VCaP (cell line): ENCODE results near the gene C9orf50.

Experiments used
- H3K27ac ChIP-seq: fragments of 450-650 bp; 2 replicates; pipeline ENCODE4 v1.5.1; 2017
- TF ChIP-seq, protein P1 (sequence below): fragments of 450-650 bp; conservative IDR thresholded peaks from 2 replicates; pipeline ENCODE4 v1.5.1; 2017; ENCODE audit warnings: mild to moderate bottlenecking, moderate library complexity

Gene C9orf50

GRCh38 chr9:129562514-129562913, 58.4 kb downstream of the C9orf50 start:
- no peak overlapping the region for H3K27ac ChIP-seq
- TF ChIP-seq, protein P1, sequence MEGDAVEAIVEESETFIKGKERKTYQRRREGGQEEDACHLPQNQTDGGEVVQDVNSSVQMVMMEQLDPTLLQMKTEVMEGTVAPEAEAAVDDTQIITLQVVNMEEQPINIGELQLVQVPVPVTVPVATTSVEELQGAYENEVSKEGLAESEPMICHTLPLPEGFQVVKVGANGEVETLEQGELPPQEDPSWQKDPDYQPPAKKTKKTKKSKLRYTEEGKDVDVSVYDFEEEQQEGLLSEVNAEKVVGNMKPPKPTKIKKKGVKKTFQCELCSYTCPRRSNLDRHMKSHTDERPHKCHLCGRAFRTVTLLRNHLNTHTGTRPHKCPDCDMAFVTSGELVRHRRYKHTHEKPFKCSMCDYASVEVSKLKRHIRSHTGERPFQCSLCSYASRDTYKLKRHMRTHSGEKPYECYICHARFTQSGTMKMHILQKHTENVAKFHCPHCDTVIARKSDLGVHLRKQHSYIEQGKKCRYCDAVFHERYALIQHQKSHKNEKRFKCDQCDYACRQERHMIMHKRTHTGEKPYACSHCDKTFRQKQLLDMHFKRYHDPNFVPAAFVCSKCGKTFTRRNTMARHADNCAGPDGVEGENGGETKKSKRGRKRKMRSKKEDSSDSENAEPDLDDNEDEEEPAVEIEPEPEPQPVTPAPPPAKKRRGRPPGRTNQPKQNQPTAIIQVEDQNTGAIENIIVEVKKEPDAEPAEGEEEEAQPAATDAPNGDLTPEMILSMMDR: no peak
